Chondrocyte (in vitro differentiated cells): ENCODE results near the gene RALGPS1. TPM values are rescaled to one million over a fixed set of nuclear protein-coding genes. Genes with fewer than 3 reads are reported as not detected.

Experiments
- DNase-seq: peaks from one replicate; pipeline ENCODE4 v3.0.0; 2021; ENCODE audit warnings: mixed read lengths, low spot score
- H3K27ac Mint-ChIP-seq: one replicate; pipeline ENCODE4 v1.8.0; 2021; ENCODE audit warnings: mild to moderate bottlenecking, moderate library complexity, mixed read lengths; ENCODE audit not compliant: unreplicated experiment
- H3K27me3 Mint-ChIP-seq: 2 replicates; pipeline ENCODE4 v1.8.0; 2021; ENCODE audit warnings: low read depth, mixed read lengths
- H3K36me3 Mint-ChIP-seq: 2 replicates; pipeline ENCODE4 v1.8.0; 2021; ENCODE audit warnings: low read depth, mixed read lengths
- H3K4me1 Mint-ChIP-seq: 2 replicates; pipeline ENCODE4 v1.8.0; 2021; ENCODE audit warnings: low read depth, mild to moderate bottlenecking, mixed read lengths
- H3K4me3 Mint-ChIP-seq: one replicate; pipeline ENCODE4 v1.8.0; 2021; ENCODE audit warnings: mild to moderate bottlenecking, moderate library complexity, mixed read lengths; ENCODE audit not compliant: unreplicated experiment
- H3K9me3 Mint-ChIP-seq: 2 replicates; pipeline ENCODE4 v1.8.0; 2021; ENCODE audit warnings: low read depth, mixed read lengths
- total RNA-seq: library from RNA; stranded (reverse); gene quantifications from 3 replicates; pipeline ENCODE4 v1.2.1, GENCODE V29; 2021
- TF ChIP-seq, protein P1 (sequence below): fragments of 200-600 bp; sonication (generic); IDR thresholded peaks from 2 replicates; pipeline ENCODE4 v1.5.0; 2021; ENCODE audit warnings: antibody characterized with exemption, mild to moderate bottlenecking, moderate library complexity

RALGPS1 gene
- total RNA-seq, 1 donor from 2014 or later = 8.1 TPM

GRCh38 chr9:127229691-127230417 is 315.3 kb downstream of the RALGPS1 start:
- Mint-ChIP-seq H3K9me3 (no peaks in the 10 kb centered on the region), H3K4me1 (peaks cover 35% of the 10 kb centered on the region), H3K27me3 (no peaks in the 10 kb centered on the region), H3K4me3 (no peak overlapping the region), H3K36me3 (no peaks in the 10 kb centered on the region), H3K27ac (no peak overlapping the region)
- TF ChIP-seq, protein P1, sequence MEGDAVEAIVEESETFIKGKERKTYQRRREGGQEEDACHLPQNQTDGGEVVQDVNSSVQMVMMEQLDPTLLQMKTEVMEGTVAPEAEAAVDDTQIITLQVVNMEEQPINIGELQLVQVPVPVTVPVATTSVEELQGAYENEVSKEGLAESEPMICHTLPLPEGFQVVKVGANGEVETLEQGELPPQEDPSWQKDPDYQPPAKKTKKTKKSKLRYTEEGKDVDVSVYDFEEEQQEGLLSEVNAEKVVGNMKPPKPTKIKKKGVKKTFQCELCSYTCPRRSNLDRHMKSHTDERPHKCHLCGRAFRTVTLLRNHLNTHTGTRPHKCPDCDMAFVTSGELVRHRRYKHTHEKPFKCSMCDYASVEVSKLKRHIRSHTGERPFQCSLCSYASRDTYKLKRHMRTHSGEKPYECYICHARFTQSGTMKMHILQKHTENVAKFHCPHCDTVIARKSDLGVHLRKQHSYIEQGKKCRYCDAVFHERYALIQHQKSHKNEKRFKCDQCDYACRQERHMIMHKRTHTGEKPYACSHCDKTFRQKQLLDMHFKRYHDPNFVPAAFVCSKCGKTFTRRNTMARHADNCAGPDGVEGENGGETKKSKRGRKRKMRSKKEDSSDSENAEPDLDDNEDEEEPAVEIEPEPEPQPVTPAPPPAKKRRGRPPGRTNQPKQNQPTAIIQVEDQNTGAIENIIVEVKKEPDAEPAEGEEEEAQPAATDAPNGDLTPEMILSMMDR = no peak
- DNase-seq = no peak

DNA sequence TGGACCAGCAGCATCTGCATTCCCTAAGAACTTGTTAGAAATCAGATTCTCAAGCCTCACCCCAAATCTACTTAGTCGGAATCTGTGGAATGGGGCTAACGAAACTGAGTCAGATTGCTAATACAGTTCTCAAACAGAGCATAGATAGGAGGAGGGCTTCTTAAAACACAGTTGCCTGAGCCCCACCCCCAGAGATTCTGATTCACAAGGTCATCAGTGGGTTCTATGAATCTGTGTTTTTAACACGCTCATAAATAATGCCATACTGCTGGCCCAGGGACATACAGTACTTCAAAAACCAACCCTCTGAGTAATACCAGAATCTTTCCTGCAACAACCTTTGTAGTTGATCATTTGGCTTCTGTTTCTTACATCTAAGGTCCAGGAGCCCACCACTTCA is 317.1 kb downstream of the RALGPS1 start:
- H3K36me3 Mint-ChIP-seq = peaks cover under 1% of the 10 kb centered on the region
- H3K27ac Mint-ChIP-seq = no peak overlapping the region
- H3K4me3 Mint-ChIP-seq = no peak overlapping the region
- no peaks in the 10 kb centered on the region for H3K9me3 Mint-ChIP-seq
- H3K4me1 Mint-ChIP-seq = peaks cover 25% of the 10 kb centered on the region
- TF ChIP-seq, protein P1 = no peak
- H3K27me3 Mint-ChIP-seq = no peaks in the 10 kb centered on the region
- no peak for DNase-seq

- H3K27me3 Mint-ChIP-seq = no peaks in the 10 kb centered on the region
- TF ChIP-seq, protein P1 = no peak
- H3K4me1 Mint-ChIP-seq = peaks cover 24% of the 10 kb centered on the region
- no peak overlapping the region for H3K4me3 Mint-ChIP-seq
- no peak for DNase-seq
- H3K27ac Mint-ChIP-seq = peak overlapping the region; percentile 42
- H3K9me3 Mint-ChIP-seq = no peaks in the 10 kb centered on the region
- H3K36me3 Mint-ChIP-seq = peaks cover 5% of the 10 kb centered on the region
These were observed 318.4 kb downstream of the RALGPS1 start for GRCh38 chr9:127232833-127233549.

DNA sequence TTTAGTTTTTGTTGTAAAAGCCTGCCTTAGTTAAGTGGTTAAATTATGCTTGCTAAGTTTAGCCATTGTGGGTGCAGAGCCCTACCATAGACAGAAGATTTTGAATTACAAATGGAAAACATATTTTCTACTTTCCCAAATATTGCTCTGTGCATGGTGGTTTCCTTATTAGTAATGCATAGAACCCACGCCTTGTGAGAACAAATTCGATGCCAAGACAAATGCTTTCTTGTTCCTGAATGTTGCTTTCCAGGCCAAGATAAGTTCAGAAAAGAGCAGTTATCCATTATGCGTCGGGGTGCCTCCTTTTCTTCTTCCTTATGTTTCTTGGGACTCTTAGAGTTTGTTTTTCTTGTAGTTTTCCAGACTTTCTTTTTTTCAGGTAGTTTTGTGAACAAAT is 319.0 kb downstream of the RALGPS1 start:
- peaks cover 5% of the 10 kb centered on the region for H3K36me3 Mint-ChIP-seq
- TF ChIP-seq, protein P1 = no peak
- H3K9me3 Mint-ChIP-seq = no peaks in the 10 kb centered on the region
- no peak for DNase-seq
- no peaks in the 10 kb centered on the region for H3K27me3 Mint-ChIP-seq
- peaks cover 24% of the 10 kb centered on the region for H3K4me1 Mint-ChIP-seq
- no peak overlapping the region for H3K4me3 Mint-ChIP-seq
- peak overlapping the region; percentile 75 for H3K27ac Mint-ChIP-seq

DNA sequence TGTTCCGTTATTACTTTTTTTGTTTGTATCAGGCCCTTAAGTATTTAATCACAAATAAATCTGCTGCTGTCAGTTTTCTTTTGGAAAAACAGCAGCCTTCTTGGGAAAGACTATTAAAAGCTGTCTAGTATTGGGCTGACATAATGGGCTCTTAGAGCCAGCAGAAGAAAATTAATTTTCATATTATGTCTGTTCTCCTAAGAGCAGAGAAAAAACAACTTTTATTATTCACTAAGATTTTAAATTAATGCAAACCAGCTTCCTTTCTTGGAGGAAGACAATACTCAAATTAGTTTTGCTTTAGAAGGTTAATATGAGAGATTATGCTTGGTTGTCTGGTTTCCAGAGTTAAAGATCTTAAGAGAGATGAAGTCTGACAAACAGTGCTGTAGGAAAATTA is 319.4 kb downstream of the RALGPS1 start:
- H3K9me3 Mint-ChIP-seq = no peaks in the 10 kb centered on the region
- no peaks in the 10 kb centered on the region for H3K27me3 Mint-ChIP-seq
- DNase-seq = no peak
- peaks cover 24% of the 10 kb centered on the region for H3K4me1 Mint-ChIP-seq
- TF ChIP-seq, protein P1 = no peak
- H3K4me3 Mint-ChIP-seq = no peak overlapping the region
- H3K27ac Mint-ChIP-seq = peak overlapping the region; percentile 75
- peaks cover 5% of the 10 kb centered on the region for H3K36me3 Mint-ChIP-seq
